NAMALWA (cell line): ENCODE results near the gene SERPINA12.
A peak's percentile ranks its signal among the peaks of the same experiment; 100 is the strongest.

ENCODE experiments used
- DNase-seq: peaks from one replicate; pipeline ENCODE4 v3.0.0-alpha.2; 2015; ENCODE audit warnings: low spot score

The SERPINA12 gene

GRCh38 chr14:94466706-94467370, 42.4 kb downstream of the SERPINA12 start:
- no peak for DNase-seq

GRCh38 chr14:94465042-94465441, 44.2 kb downstream of the SERPINA12 start:
- no peak for DNase-seq

- DNase-seq, result no peak
Observed at GRCh38 chr14:94464290-94464689, 45.0 kb downstream of the SERPINA12 start.

GRCh38 chr14:94462763-94463572, 46.3 kb downstream of the SERPINA12 start:
- DNase-seq, result no peak

GRCh38 chr14:94462219-94462551, 47.1 kb downstream of the SERPINA12 start:
- no peak for DNase-seq

- DNase-seq, result no peak
Observed at GRCh38 chr14:94461526-94462218, 47.6 kb downstream of the SERPINA12 start.

- DNase-seq, result no peak
Observed at GRCh38 chr14:94460631-94461416, 48.4 kb downstream of the SERPINA12 start.

- no peak for DNase-seq
Observed at GRCh38 chr14:94458558-94459205, 50.6 kb downstream of the SERPINA12 start.

GRCh38 chr14:94458096-94458495, 51.2 kb downstream of the SERPINA12 start:
- DNase-seq, result no peak

- no peak for DNase-seq
Observed at GRCh38 chr14:94455928-94456327, 53.3 kb downstream of the SERPINA12 start.

GRCh38 chr14:94451826-94452225, 57.4 kb downstream of the SERPINA12 start:
- no peak for DNase-seq

- DNase-seq, result peak; percentile 10
Observed at GRCh38 chr14:94451091-94451771, 58.0 kb downstream of the SERPINA12 start.

- DNase-seq, result no peak
Observed at GRCh38 chr14:94450722-94451090, 58.6 kb downstream of the SERPINA12 start.

- no peak for DNase-seq
Observed at GRCh38 chr14:94449930-94450329, 59.3 kb downstream of the SERPINA12 start.

- DNase-seq, result no peak
Observed at GRCh38 chr14:94448071-94448808, 61.0 kb downstream of the SERPINA12 start.

GRCh38 chr14:94447206-94447605, 62.1 kb downstream of the SERPINA12 start:
- DNase-seq, result no peak

GRCh38 chr14:94446126-94446525, 63.1 kb downstream of the SERPINA12 start:
- no peak for DNase-seq

- DNase-seq, result no peak
Observed at GRCh38 chr14:94445003-94445402, 64.3 kb downstream of the SERPINA12 start.

- no peak for DNase-seq
Observed at GRCh38 chr14:94441531-94442205, 67.6 kb downstream of the SERPINA12 start.

GRCh38 chr14:94441130-94441529, 68.1 kb downstream of the SERPINA12 start:
- no peak for DNase-seq
